NCI-H1092 (cell line): Measurements from ENCODE around the gene LRP2.
"Not testable (repeated sequence)": the region's sequence is repeated elsewhere in the genome, so short reads cannot be mapped to it uniquely, and the experiment has no call there.

Source experiments
- DNase-seq: peaks from one replicate; lab custom pipeline; 2025; lab: John Stamatoyannopoulos, UW

LRP2 gene

GRCh38 chr2:169301596-169302335 is 60.6 kb downstream of the LRP2 start:
- DNase-seq = no peak

GRCh38 chr2:169300636-169301530 is 61.5 kb downstream of the LRP2 start:
- DNase-seq = no peak

- DNase-seq = no peak
These were observed 64.3 kb downstream of the LRP2 start for GRCh38 chr2:169298007-169298406.

- DNase-seq = peak; percentile 25
These were observed 68.2 kb downstream of the LRP2 start for GRCh38 chr2:169294001-169294675.

GRCh38 chr2:169291517-169291916 is 70.8 kb downstream of the LRP2 start:
- no peak for DNase-seq

GRCh38 chr2:169290433-169290832 is 71.9 kb downstream of the LRP2 start:
- DNase-seq = no peak

GRCh38 chr2:169287666-169288065 is 74.7 kb downstream of the LRP2 start:
- no peak for DNase-seq

- DNase-seq = no peak
These were observed 75.6 kb downstream of the LRP2 start for GRCh38 chr2:169286624-169287231.

GRCh38 chr2:169285531-169286235 is 76.7 kb downstream of the LRP2 start:
- no peak for DNase-seq

- DNase-seq = no peak
These were observed 81.8 kb downstream of the LRP2 start for GRCh38 chr2:169280502-169280901.

GRCh38 chr2:169275696-169276444 is 86.5 kb downstream of the LRP2 start:
- no peak for DNase-seq

- no peak for DNase-seq
These were observed 90.3 kb downstream of the LRP2 start for GRCh38 chr2:169272010-169272409.

- DNase-seq = not testable (repeated sequence)
These were observed 91.8 kb downstream of the LRP2 start for GRCh38 chr2:169270574-169270973.

- no peak for DNase-seq
These were observed 96.7 kb downstream of the LRP2 start for GRCh38 chr2:169265591-169265990.

GRCh38 chr2:169260846-169261642 is 101.3 kb downstream of the LRP2 start:
- no peak for DNase-seq

GRCh38 chr2:169260246-169260645 is 102.1 kb downstream of the LRP2 start:
- no peak for DNase-seq

GRCh38 chr2:169259402-169259801 is 102.9 kb downstream of the LRP2 start:
- DNase-seq = no peak

- DNase-seq = no peak
These were observed 104.2 kb downstream of the LRP2 start for GRCh38 chr2:169258045-169258601.

- DNase-seq = no peak
These were observed 107.6 kb downstream of the LRP2 start for GRCh38 chr2:169254774-169255173.

- no peak for DNase-seq
These were observed 115.1 kb downstream of the LRP2 start for GRCh38 chr2:169247211-169247610.
